ENCODE data around the gene ZNF101. TPM values are rescaled to one million over a fixed set of nuclear protein-coding genes. Genes with fewer than 3 reads are reported as not detected.

Gene ZNF101
- total RNA-seq (2011; cell fraction: chromatin; rRNA removed; ENCODE audit: low replicate concordance), result 25.4 and 44.7 TPM in 2 replicates
- total RNA-seq (2011; cell fraction: nucleolus; rRNA removed), result 19.6 and 22.2 TPM in 2 replicates
- 33.1 and 41.5 TPM in 2 replicates for total RNA-seq (2011; cell fraction: nucleoplasm; rRNA removed)
- total RNA-seq (2014; rRNA removed), result 9.5 and 10.6 TPM in 2 replicates
- total RNA-seq (2014; rRNA removed; fragmentation: Illumina TruSeq; extraction: Trizol), result 19.3 and 19.8 TPM in 2 replicates
- 14.6 and 14.7 TPM in 2 replicates for total RNA-seq (2015; rRNA removed; fragmentation: Illumina TruSeq; extraction: Trizol)
- total RNA-seq (2021), result 13.1 and 17.5 TPM in 2 replicates
- 14.9 and 20.3 TPM in 2 replicates for polyA plus RNA-seq (2011; rRNA removed)
- 4.6 and 7.6 TPM in 2 replicates for polyA plus RNA-seq (2011; cell fraction: cytosol; rRNA removed)
- 6.4 and 7.7 TPM in 2 replicates for polyA plus RNA-seq (2011; cell fraction: nucleus; rRNA removed)
- polyA plus RNA-seq (2012), result 7.0 and 7.5 TPM in 2 replicates
- polyA plus RNA-seq (2014; fragmentation: Illumina TruSeq; extraction: Trizol), result 10.6 and 11.1 TPM in 2 replicates
- polyA plus RNA-seq (2014; fragmentation: Nextera tagmentation; extraction: Ambion mirVana), result 10 to 100 TPM in 1 of 2 experiments, 1 to 10 TPM in 1; 9.6 to 11.8 TPM
- 8.6 and 12.4 TPM in 2 replicates for polyA plus RNA-seq (2014; rRNA removed)
- 28.3 and 34.7 TPM in 2 replicates for polyA minus RNA-seq (2011; rRNA and poly(A)+ RNA removed)
- polyA minus RNA-seq (2011; cell fraction: cytosol; rRNA and poly(A)+ RNA removed), result 7.5 and 7.6 TPM in 2 replicates
- 4.4 and 9.1 TPM in 2 replicates for polyA minus RNA-seq (2011; cell fraction: nucleus; rRNA and poly(A)+ RNA removed)
- percentile 79 among the genes with signal in this experiment for Bru-seq, nascent RNA
- percentile 80 among the genes with signal in this experiment for BruChase-seq, experiment 1, labeled RNA remaining after a 2-hour chase
- percentile 82 among the genes with signal in this experiment for BruChase-seq, experiment 2, labeled RNA remaining after a 6-hour chase
- long read RNA-seq, experiment 1, full-length matches to known transcripts, result 3 of 5 reads
- long read RNA-seq, experiment 1, partial matches to known transcripts, result 0 of 5 reads
- long read RNA-seq, experiment 1, other reads (novel, unspliced or antisense), result 2 of 5 reads
- long read RNA-seq, experiment 2, full-length matches to known transcripts, result 3 of 5 reads
- long read RNA-seq, experiment 2, partial matches to known transcripts, result 0 of 5 reads
- long read RNA-seq, experiment 2, other reads (novel, unspliced or antisense), result 2 of 5 reads
- long read RNA-seq, experiment 3, partial matches to known transcripts, result 0 of 1 reads
- long read RNA-seq, experiment 3, other reads (novel, unspliced or antisense), result 0 of 1 reads

DNA sequence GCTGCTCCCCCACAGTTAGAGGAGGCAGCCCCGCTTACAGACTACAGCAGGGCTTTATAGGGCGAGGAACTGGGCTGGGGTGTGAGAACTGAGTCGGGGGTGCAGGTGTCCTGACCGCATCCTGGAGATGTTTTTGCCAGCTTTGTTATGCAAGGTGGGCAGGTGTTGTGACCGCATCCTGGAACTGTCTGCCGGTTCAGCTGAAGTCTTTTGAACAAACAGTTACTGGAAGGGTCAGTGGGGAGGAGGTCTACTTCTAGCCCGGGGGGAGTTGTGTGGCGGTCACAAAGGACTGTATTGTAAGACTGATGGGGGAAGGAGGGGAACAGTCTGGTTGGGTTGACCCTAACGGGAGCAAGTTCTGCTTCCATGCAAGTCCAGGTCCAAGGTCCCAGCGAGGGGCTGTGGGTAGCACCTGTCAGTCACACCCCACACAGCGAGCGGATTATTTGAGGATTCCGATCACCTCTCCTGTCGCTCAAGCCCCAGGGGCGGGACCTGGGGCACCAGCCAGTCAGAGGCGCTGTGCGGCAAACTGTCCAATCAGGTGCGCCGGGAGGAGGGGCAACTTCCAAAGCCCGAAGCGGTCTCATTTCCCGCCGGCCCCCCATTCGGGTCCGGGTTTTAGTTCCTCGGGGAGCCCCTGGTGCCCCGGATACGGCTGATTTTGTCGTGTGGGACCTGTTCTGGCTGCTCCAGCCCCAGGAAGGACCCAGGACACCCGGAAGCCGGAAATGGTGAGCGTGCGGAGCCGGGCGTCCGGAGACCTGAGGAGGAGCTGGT, at the start of gene ZNF101:
TSS of gene ZNF101 (plus strand) at position 610 of the 783 bp plus-strand sequence. CDS start at position 735, 125 bp downstream.
- peak; percentile 95 to 97 (median 96) for DNase-seq (ENCODE audit: extremely low read depth in 1 of 4, low spot score in 3 of 4)
- Histone ChIP-seq H3K4me2 (ENCODE audit: insufficient read depth, low read length) (peak within 1 kb of the TSS; percentile 82), H3K36me3 (ENCODE audit: control insufficient read depth, insufficient read depth, low read length) (peaks cover 7% of the 10 kb centered on the region; the same call in 1 of the 3 replicates), H4K20me1 (replicated peaks; ENCODE audit: control insufficient read depth, insufficient read depth, low read length) (no peaks in the 10 kb centered on the region), H3K27ac (ENCODE audit: extremely low read depth, low read depth, low read length) (peak within 1 kb of the TSS; percentile 88), H3K4me1 (replicated peaks in 1 of 2; ENCODE audit: control insufficient read depth in 2 of 2, insufficient read depth in 2 of 2, low read length in 2 of 2) (peaks cover 6 to 33% of the 10 kb centered on the region in 2 experiments), H3K79me2 (ENCODE audit: control insufficient read depth, insufficient read depth, low read length) (peaks cover 28% of the 10 kb centered on the region), H3K9me3 (replicated peaks; ENCODE audit: control insufficient read depth, insufficient read depth, low read depth, low read length) (peaks cover 8% of the 10 kb centered on the region), H3K9ac (ENCODE audit: insufficient read depth in 1 of 2, low read depth in 2 of 2, low read length in 2 of 2) (peak within 1 kb of the TSS; percentile 90 to 95), H3K27me3 (ENCODE audit: control insufficient read depth in 2 of 2, insufficient read depth in 2 of 2, low read length in 2 of 2) (no peaks in the 10 kb centered on the region), H3K9me1 (ENCODE audit: control insufficient read depth, insufficient read depth, low read length) (no peaks in the 10 kb centered on the region), H3K4me3 (peak within 1 kb of the TSS; percentile 77), H2AFZ (ENCODE audit: low read depth, low read length) (peak within 1 kb of the TSS; percentile 98)
- in situ Hi-C loops (cut with MboI) (no loop called here), intact Hi-C loops (cut with micrococcal nuclease) (loop anchor here (5.0 to 10.0 kb wide), 2 partner anchors 66 to 199 kb away; partner anchors contain the start of genes ZNF14 and ZNF253)
- BruUV-seq (replicated peaks), result no TSS peak
- ATAC-seq, result peak; percentile 92
- ChIA-PET POLR2A (interaction anchor here (0.6 to 1.6 kb wide), 6 partner anchors 55 to 1698 kb away, joined by 3 to 5 read pairs (median 3); partner anchors contain the start of gene ZNF14), CTCF (ENCODE audit: low intra/inter-chr PET ratio) (no interaction called here)
- 20% methylated on average over 35 of the region's 36 CpGs for WGBS (ENCODE audit: insufficient coverage, low coverage, missing lambda C conversion rate)
- FAIRE-seq, result peak; percentile 94
- TF ChIP-seq, protein P1, sequence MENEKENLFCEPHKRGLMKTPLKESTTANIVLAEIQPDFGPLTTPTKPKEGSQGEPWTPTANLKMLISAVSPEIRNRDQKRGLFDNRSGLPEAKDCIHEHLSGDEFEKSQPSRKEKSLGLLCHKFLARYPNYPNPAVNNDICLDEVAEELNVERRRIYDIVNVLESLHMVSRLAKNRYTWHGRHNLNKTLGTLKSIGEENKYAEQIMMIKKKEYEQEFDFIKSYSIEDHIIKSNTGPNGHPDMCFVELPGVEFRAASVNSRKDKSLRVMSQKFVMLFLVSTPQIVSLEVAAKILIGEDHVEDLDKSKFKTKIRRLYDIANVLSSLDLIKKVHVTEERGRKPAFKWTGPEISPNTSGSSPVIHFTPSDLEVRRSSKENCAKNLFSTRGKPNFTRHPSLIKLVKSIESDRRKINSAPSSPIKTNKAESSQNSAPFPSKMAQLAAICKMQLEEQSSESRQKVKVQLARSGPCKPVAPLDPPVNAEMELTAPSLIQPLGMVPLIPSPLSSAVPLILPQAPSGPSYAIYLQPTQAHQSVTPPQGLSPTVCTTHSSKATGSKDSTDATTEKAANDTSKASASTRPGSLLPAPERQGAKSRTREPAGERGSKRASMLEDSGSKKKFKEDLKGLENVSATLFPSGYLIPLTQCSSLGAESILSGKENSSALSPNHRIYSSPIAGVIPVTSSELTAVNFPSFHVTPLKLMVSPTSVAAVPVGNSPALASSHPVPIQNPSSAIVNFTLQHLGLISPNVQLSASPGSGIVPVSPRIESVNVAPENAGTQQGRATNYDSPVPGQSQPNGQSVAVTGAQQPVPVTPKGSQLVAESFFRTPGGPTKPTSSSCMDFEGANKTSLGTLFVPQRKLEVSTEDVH (IDR thresholded peaks at IDR 0.05; ENCODE audit: low read depth, partially characterized antibody), result peak; percentile 74
- TF ChIP-seq TAF1 (IDR thresholded peaks at IDR 0.05; ENCODE audit: control insufficient read depth, extremely low read depth, insufficient read depth, low read length, severe bottlenecking) (peak; percentile 84), POLR3G (IDR thresholded peaks at IDR 0.05; ENCODE audit: extremely low read depth, insufficient read length, insufficient replicate concordance) (no peak), ZNF239 (CRISPR knock-in tag; IDR thresholded peaks at IDR 0.05) (no peak), ZFX (CRISPR knock-in tag; IDR thresholded peaks at IDR 0.05) (peak; percentile 63; the same call in 1 of the 2 replicates), ETV1 (tag; conservative IDR thresholded peaks at IDR 0.05; ENCODE audit: low read depth) (peak; percentile 72), KDM2B (CRISPR knock-in tag; IDR thresholded peaks at IDR 0.05) (no peak), RB1 (IDR thresholded peaks at IDR 0.05; ENCODE audit: low read depth) (peak; percentile 91), NBN (IDR thresholded peaks at IDR 0.05; ENCODE audit: low read depth) (no peak)
